CD4-positive, alpha-beta T cell (primary cell): ENCODE data around the gene SMCO2. TPM values are rescaled to one million over a fixed set of nuclear protein-coding genes. Genes with fewer than 3 reads are reported as not detected.

Experiments
- ATAC-seq: fragments of 200-7000 bp; cut with Tn5 transposase; one replicate; pipeline ENCODE4 v1.10.0; 2022; ENCODE audit warnings: mild to moderate bottlenecking; ENCODE audit not compliant: poor library complexity
- CTCF ChIA-PET: fragments of 350-600 bp; sonication (Branson Sonifier 250); formaldehyde crosslinking; loops from one replicate; lab custom pipeline; 2021; ENCODE audit warnings: antibody characterized with exemption, inconsistent platforms; lab: Charles Lee
- POLR2A ChIA-PET: fragments of 350-600 bp; sonication (Branson Sonifier 250); formaldehyde crosslinking; loops from one replicate; lab custom pipeline; 2021; ENCODE audit warnings: antibody characterized with exemption, inconsistent platforms; lab: Charles Lee
- DNase-seq, 14 experiments: peaks; one replicate each; pipeline ENCODE4 v3.0.0-alpha.2; 2013 to 2020; ENCODE audit warnings: mixed read lengths in 2 of 14
- H3K27ac ChIP-seq, 2 donors: one replicate each; pipeline versions ENCODE4 v1.5.1 to v1.7.0; 2013; ENCODE audit warnings: low read length in 2 of 2, low read depth in 1 of 2, mild to moderate bottlenecking in 1 of 2
- H3K27me3 ChIP-seq, 2 experiments: 1 replicate in 1 of 2; 2 replicates in 1 of 2; pipeline versions ENCODE4 v1.6.1 to v1.7.0; 2013; ENCODE audit warnings: low read length in 2 of 2, control low read depth in 1 of 2, mild to moderate bottlenecking in 1 of 2, moderate library complexity in 1 of 2; ENCODE audit not compliant: insufficient read depth in 2 of 2, control insufficient read depth in 1 of 2
- H3K36me3 ChIP-seq: one replicate; pipeline ENCODE4 v1.6.1; 2013; ENCODE audit warnings: low read length, control low read depth; ENCODE audit not compliant: insufficient read depth
- H3K4me1 ChIP-seq: one replicate; pipeline ENCODE4 v1.6.1; 2013; ENCODE audit warnings: low read length, control low read depth; ENCODE audit not compliant: insufficient read depth
- H3K4me3 ChIP-seq: one replicate; pipeline ENCODE4 v1.5.1; 2013; ENCODE audit warnings: mild to moderate bottlenecking, low read length, moderate library complexity
- H3K9me3 ChIP-seq, 2 experiments: 1 replicate in 1 of 2; 2 replicates in 1 of 2; pipeline versions ENCODE4 v1.6.1 to v1.7.0; 2013; ENCODE audit warnings: low read length in 2 of 2, mild to moderate bottlenecking in 2 of 2, control low read depth in 1 of 2, moderate library complexity in 1 of 2; ENCODE audit not compliant: control insufficient read depth in 1 of 2, insufficient read depth in 1 of 2
- H3K27ac Mint-ChIP-seq: one replicate; pipeline ENCODE4 v1.8.0; 2020; ENCODE audit warnings: mixed read lengths
- H3K27me3 Mint-ChIP-seq: one replicate; pipeline ENCODE4 v1.8.0; 2021; ENCODE audit warnings: mixed read lengths
- H3K36me3 Mint-ChIP-seq: one replicate; pipeline ENCODE4 v1.8.0; 2021; ENCODE audit warnings: low read depth, mixed read lengths
- H3K4me1 Mint-ChIP-seq: one replicate; pipeline ENCODE4 v1.8.0; 2021; ENCODE audit warnings: low read depth, mixed read lengths
- H3K4me3 Mint-ChIP-seq: one replicate; pipeline ENCODE4 v1.8.0; 2020; ENCODE audit warnings: mild to moderate bottlenecking, mixed read lengths
- H3K9me3 Mint-ChIP-seq: one replicate; pipeline ENCODE4 v1.8.0; 2020; ENCODE audit warnings: mixed read lengths
- intact Hi-C, 2 experiments: fragments of 100-400 bp; cut with DNase I in 1 of 2; cut with micrococcal nuclease in 1 of 2; formaldehyde crosslinking; loops; one replicate each; pipeline versions ENCODE4 v1.15.1 to v1.9.0; 2023 to 2025; cut with DNase I, micrococcal nuclease
- total RNA-seq, 174 experiments: library from RNA in 2 of 174; stranded (reverse) in 2 of 174; gene quantifications; one replicate each; pipeline ENCODE4 v1.2.3 and lab custom pipeline; 2021 to 2026
- TF ChIP-seq, protein P1 (sequence below): fragments of 200-600 bp; IDR thresholded peaks from one replicate; pipeline ENCODE4 v1.8.0; 2022; ENCODE audit warnings: antibody characterized with exemption, mild to moderate bottlenecking

The SMCO2 gene
- total RNA-seq, 2 experiments from 2014 or later = not detected

DNA sequence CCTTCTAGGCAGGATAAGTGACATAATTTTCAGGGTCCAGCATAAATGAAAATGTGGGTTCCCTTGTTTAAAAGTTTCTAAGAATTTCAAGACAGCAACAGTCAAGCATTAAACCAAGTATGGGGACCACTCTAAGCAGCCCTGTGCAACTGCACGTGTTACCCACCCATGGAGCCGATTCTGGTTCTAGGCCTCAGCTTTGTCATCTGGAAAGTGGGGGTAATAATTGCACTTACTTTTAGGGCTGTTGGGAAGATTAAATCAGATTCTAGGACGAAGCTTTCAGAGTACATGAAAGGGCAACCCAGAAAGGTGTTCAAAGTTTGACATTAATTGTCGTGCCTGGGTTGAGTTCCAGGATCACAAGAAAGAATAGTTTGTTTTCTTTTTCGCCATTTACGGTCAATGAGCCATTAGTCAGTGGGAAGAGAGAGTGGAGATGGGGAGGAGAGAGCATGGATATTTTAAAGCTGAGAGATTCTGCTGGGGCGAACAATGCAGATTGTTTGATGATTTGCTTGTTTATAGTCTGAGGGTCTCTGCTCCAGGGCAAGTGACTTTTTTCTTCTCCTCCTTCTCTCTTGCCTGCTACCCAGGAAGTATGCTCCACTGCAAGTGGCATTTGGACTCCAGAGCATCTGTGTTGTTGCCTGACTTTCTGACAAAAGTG, 66.8 kb downstream of the SMCO2 start:
- ChIA-PET POLR2A (no interaction called here), CTCF (no interaction called here)
- Mint-ChIP-seq H3K4me1 (no peaks in the 10 kb centered on the region), H3K27ac (no peak overlapping the region), H3K4me3 (no peak overlapping the region), H3K27me3 (peaks cover 12% of the 10 kb centered on the region), H3K9me3 (no peaks in the 10 kb centered on the region), H3K36me3 (no peaks in the 10 kb centered on the region)
- Histone ChIP-seq H3K9me3 (no peaks in the 10 kb centered on the region), H3K27me3 (no peaks in the 10 kb centered on the region), H3K4me3 (no peak overlapping the region), H3K27ac (no peak overlapping the region), H3K4me1 (no peaks in the 10 kb centered on the region), H3K36me3 (no peaks in the 10 kb centered on the region)
- ATAC-seq (no peak), DNase-seq (no peak)
- intact Hi-C loops = no loop called here
- TF ChIP-seq, protein P1, sequence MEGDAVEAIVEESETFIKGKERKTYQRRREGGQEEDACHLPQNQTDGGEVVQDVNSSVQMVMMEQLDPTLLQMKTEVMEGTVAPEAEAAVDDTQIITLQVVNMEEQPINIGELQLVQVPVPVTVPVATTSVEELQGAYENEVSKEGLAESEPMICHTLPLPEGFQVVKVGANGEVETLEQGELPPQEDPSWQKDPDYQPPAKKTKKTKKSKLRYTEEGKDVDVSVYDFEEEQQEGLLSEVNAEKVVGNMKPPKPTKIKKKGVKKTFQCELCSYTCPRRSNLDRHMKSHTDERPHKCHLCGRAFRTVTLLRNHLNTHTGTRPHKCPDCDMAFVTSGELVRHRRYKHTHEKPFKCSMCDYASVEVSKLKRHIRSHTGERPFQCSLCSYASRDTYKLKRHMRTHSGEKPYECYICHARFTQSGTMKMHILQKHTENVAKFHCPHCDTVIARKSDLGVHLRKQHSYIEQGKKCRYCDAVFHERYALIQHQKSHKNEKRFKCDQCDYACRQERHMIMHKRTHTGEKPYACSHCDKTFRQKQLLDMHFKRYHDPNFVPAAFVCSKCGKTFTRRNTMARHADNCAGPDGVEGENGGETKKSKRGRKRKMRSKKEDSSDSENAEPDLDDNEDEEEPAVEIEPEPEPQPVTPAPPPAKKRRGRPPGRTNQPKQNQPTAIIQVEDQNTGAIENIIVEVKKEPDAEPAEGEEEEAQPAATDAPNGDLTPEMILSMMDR = no peak

DNA sequence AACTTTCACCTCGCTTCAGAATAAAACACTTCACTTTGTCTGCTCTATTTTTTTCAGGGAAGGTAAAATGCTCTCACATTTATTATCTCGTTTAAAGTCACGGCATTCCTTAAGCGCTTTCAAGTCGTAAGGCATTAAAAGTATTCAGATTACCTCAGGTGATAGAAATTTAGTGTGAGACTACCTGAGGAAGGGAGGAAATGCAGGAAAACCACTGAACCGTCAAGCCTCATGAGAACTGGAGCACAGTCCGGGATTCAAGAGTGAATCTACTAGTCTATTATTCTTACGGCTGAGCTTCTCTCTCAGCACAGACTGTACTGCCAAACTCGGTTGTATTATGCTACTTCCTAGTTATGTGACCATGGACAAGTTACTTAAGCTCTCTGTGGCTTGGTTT, 69.1 kb downstream of the SMCO2 start:
- Mint-ChIP-seq H3K4me1 (no peaks in the 10 kb centered on the region), H3K27ac (no peak overlapping the region), H3K9me3 (no peaks in the 10 kb centered on the region), H3K4me3 (no peak overlapping the region), H3K27me3 (peaks cover 8% of the 10 kb centered on the region), H3K36me3 (no peaks in the 10 kb centered on the region)
- ChIA-PET POLR2A (no interaction called here), CTCF (no interaction called here)
- TF ChIP-seq, protein P1 = no peak
- DNase-seq = no peak
- Histone ChIP-seq H3K9me3 (no peaks in the 10 kb centered on the region), H3K4me1 (no peaks in the 10 kb centered on the region), H3K36me3 (no peaks in the 10 kb centered on the region), H3K27ac (no peak overlapping the region), H3K4me3 (no peak overlapping the region), H3K27me3 (no peaks in the 10 kb centered on the region)
- intact Hi-C loops = no loop called here
- ATAC-seq = no peak

DNA sequence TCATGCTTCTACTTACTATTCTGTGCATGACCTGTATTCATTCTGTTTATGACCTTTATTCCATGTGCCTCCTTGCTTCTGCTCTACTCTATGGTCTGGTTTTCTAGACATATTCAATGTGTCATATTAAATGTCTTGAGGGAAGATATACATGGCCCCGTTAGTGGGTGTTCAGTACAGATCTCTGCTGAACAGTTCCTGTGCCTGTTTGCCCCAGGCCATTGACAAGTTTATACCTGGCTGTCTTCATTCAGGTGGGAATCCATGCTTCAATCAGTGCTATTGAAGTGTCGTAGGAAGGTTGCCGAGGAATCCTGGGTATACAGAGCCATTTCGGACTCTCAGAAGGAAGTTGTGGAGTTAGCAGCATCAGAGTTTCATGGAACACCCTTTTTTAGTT, 70.1 kb downstream of the SMCO2 start:
- TF ChIP-seq, protein P1 = no peak
- ATAC-seq = no peak
- H3K27me3 ChIP-seq = no peaks in the 10 kb centered on the region
- Mint-ChIP-seq H3K9me3 (no peaks in the 10 kb centered on the region), H3K27me3 (peaks cover 8% of the 10 kb centered on the region), H3K4me1 (no peaks in the 10 kb centered on the region), H3K36me3 (no peaks in the 10 kb centered on the region), H3K4me3 (no peak overlapping the region), H3K27ac (no peak overlapping the region)
- H3K4me3 ChIP-seq = no peak overlapping the region
- H3K9me3 ChIP-seq = no peaks in the 10 kb centered on the region
- no peak overlapping the region for H3K27ac ChIP-seq
- no peaks in the 10 kb centered on the region for H3K36me3 ChIP-seq
- DNase-seq = no peak
- ChIA-PET POLR2A (no interaction called here), CTCF (no interaction called here)
- no peaks in the 10 kb centered on the region for H3K4me1 ChIP-seq
- intact Hi-C loops = no loop called here
